Smooth muscle cell of the coronary artery (primary cell): ENCODE measurements around the gene SPEN. TPM values are rescaled to one million over a fixed set of nuclear protein-coding genes. Genes with fewer than 3 reads are reported as not detected.

Experiments used
- total RNA-seq: library from RNA; depleted of rRNA; stranded (reverse); fragments of >200 nt; gene quantifications from 2 replicates; pipeline ENCODE4 v1.2.3, GENCODE V29; 2014; ENCODE audit warnings: low replicate concordance

SPEN gene
- 10.8 and 22.1 TPM in 2 replicates for total RNA-seq

GRCh38 chr1:15847100-15847892 is at the start of gene SPEN:
TSS of gene SPEN (plus strand) at chr1:15847707. CDS start at chr1:15848068, 361 bp downstream.

GRCh38 chr1:15807549-15807948 is 40.0 kb upstream of the SPEN start, which contains the start of gene UQCRHL:
TSS of gene UQCRHL (minus strand) at chr1:15807649. CDS start at chr1:15807649, 0 bp downstream.

GRCh38 chr1:15975805-15976680 is 128.5 kb downstream of the SPEN start, which contains the start of gene ZBTB17:
TSS of gene ZBTB17 (minus strand) at chr1:15976101. CDS start at chr1:15948495, 27,606 bp downstream.

Other genes starting within 250 kb of the SPEN start
- gene DDI2, start 230.2 kb upstream of the SPEN start, total RNA-seq = 8.4 and 14.0 TPM in 2 replicates
- gene PLEKHM2, start 163.4 kb upstream of the SPEN start, total RNA-seq = 55.4 and 128 TPM in 2 replicates
- 0.30 and 0.47 TPM in 2 replicates for gene SLC25A34, start 111.4 kb upstream of the SPEN start, total RNA-seq
- gene TMEM82, start 105.2 kb upstream of the SPEN start, total RNA-seq = not detected in 2 replicates
- 13.0 and 143 TPM in 2 replicates for gene FBLIM1, start 88.9 kb upstream of the SPEN start, total RNA-seq
- 11.4 and 18.3 TPM in 2 replicates for gene UQCRHL, start 40.1 kb upstream of the SPEN start, total RNA-seq
- gene ZBTB17, start 128.4 kb downstream of the SPEN start, total RNA-seq = 39.5 and 76.3 TPM in 2 replicates
- not detected in 2 replicates for gene SRARP, start 156.5 kb downstream of the SPEN start, total RNA-seq
- 2.5 and 5.1 TPM in 2 replicates for gene HSPB7, start 170.3 kb downstream of the SPEN start, total RNA-seq
- 0.08 and 0.35 TPM in 2 replicates for gene CLCNKA, start 174.3 kb downstream of the SPEN start, total RNA-seq
- 0.08 TPM in 1 of 2 replicates, not detected in the other for gene CLCNKB, start 196.1 kb downstream of the SPEN start, total RNA-seq
- 0.08 TPM in 1 of 2 replicates, not detected in the other for gene FAM131C, start 225.9 kb downstream of the SPEN start, total RNA-seq